ENCODE measurements around the gene ISCU.
"Not testable (repeated sequence)": the region's sequence is repeated elsewhere in the genome, so short reads cannot be mapped to it uniquely, and the experiment has no call there.

The ISCU gene

GRCh38 chr12:108543652-108544051 is 18.7 kb upstream of the ISCU start:
- no peak for DNase-seq (ENCODE audit: low read depth)

GRCh38 chr12:108547686-108548085 is 14.7 kb upstream of the ISCU start:
- DNase-seq (ENCODE audit: low read depth), result no peak

GRCh38 chr12:108548954-108549521 is 13.4 kb upstream of the ISCU start:
- DNase-seq (ENCODE audit: low read depth), result no peak

DNA sequence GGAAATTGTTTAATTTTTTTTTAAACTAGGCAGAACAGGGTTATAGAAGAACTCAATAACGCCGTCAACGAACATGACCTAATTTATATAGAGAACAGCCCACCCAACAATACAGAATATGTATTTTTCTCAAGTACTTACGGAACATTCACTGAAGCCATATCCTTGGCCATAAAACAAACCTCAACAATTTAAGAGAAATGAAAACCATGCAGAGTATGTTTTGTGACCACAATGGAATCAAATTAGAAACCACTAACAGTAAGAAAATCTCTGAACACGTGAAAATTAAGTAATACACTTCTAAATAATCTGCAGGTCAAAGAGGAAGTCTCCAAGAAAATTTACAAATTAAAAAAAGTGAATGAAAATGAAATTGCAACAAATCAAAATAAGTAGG is 10.9 kb upstream of the ISCU start:
- no peak for DNase-seq (ENCODE audit: low read depth)

GRCh38 chr12:108553799-108554198 is 8.6 kb upstream of the ISCU start:
- DNase-seq (ENCODE audit: low read depth), result no peak

- DNase-seq (ENCODE audit: low read depth), result not testable (repeated sequence)
Measured at GRCh38 chr12:108555383-108555782, 7.0 kb upstream of the ISCU start.

DNA sequence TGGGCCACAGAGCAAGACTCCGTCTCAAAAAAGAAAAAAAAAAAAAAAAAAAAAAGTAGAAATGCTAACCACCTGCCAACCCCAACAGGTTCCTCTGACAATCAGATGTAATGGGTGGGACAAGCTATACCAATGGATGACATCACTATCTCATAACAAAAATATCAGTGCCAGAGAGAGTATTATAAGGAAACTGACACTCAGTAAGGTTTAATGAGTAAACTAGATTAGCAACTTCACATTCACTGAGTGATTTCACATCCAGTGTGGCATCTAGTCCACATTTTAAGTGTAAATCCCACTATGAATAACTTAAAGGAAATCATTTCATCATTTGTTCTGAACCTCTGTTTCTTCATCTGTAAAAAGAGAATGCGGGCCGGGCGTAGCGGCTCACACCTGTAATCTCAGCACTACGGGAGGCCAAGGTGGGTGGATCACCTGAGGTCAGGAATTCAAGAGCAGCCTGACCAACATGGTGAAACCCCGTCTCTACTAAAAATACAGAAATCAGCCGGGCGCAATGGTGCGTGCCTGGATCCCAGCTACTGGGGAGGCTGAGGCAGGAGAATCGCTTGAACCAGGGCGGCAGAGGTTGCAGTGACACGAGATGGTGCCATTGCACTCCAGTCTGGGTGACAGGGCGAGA is 3.3 kb upstream of the ISCU start:
- no peak for DNase-seq (ENCODE audit: low read depth)

DNA sequence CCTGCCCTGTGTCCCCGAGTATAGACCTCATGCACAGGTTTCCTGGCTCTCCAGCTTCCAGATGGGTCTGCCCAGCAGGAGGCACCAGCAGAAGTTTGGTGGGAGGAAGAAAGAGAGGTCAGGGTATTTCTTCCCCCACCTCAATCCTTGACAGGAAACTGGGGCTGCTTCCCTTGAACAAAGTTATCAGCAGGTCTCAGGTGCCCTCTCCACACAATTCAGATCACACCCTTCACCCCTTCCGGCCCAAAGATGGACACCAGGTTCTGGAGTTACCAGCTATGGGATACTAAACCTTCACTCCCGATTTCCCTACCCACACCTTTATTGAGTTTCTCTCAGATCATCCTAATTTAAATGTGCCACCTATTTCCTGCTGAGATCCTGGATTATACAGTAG is 2.6 kb upstream of the ISCU start:
- DNase-seq (ENCODE audit: low read depth), result no peak

DNA sequence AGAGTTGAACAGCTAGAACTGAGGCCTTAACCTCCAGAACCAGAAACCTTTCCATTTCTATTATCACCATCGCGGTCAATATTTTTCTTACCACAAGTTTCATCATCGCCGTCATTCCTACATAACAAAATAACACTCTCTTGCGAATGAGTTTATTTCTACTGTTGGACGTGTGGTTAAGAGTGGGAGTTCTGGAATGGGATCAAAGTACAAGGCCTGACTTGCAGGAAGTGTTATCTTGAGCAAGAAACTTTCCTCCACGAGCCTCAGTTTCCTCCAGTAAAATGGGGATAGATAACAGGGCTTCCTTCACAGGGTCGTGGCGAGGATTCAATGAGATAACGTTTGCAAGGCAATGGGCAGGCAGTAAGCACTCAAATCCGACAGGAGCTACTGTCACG is 2.1 kb upstream of the ISCU start:
- no peak for DNase-seq (ENCODE audit: low read depth)

- DNase-seq (ENCODE audit: low read depth), result peak; percentile 89
Measured at GRCh38 chr12:108560752-108561719, 1.4 kb upstream of the ISCU start, which contains the start of gene SART3. SART3 (minus strand) TSS chr12:108561173; CDS start chr12:108561154, 19 bp downstream.

GRCh38 chr12:108561852-108562347 is 496 bp upstream of the ISCU start:
- no peak for DNase-seq (ENCODE audit: low read depth)

DNA sequence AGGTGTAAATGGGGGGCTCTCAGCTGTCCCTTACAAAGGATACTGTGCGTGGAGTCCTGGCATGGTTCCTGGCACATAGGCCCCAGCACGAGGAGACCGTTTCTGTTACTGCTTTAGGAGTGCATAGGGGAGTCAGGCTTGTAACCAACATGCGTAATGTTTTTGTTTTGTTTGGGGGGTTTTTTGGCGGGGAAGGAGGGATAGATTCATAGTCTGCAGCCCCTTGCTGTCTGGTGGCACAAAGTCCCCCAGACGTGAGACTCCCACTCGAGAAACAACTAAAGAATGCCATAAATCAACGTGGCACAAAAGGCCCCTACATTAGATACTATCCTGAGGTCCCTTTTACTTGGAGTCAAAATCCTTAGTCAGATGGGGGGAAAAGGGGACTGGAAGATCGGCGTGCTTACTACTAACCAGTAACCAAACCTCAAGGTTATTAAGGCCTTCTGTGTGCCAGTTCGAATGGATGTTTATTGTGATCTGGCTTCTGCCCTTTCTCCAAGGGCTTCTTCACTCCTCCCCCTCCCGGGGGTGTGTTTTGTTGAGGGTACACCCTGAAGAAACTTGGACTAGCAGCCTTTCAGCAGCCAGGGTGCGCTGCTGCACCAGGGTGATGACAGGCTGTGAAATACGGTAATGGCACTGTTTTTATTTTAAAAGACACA is 874 bp downstream of the ISCU start:
- peak; percentile 76 for DNase-seq (ENCODE audit: low read depth)

DNA sequence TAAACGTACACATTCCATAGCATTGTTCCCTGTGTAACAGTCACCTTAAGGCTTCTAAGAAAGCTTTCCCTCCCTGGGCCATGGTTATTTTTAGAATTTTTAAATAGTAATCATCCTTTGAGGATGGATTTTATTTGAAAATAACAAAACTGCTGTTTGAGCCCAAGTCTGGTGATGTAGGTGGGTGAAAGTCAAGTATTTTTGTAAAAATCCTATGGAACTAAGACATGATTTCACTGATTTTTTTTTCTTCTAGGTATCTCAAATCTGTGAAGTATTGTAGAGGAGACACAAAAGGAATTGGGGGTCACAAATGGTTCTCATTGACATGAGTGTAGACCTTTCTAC is 1.4 kb downstream of the ISCU start:
- no peak for DNase-seq (ENCODE audit: low read depth)

GRCh38 chr12:108564724-108565123 is 2.3 kb downstream of the ISCU start:
- DNase-seq (ENCODE audit: low read depth), result no peak

DNA sequence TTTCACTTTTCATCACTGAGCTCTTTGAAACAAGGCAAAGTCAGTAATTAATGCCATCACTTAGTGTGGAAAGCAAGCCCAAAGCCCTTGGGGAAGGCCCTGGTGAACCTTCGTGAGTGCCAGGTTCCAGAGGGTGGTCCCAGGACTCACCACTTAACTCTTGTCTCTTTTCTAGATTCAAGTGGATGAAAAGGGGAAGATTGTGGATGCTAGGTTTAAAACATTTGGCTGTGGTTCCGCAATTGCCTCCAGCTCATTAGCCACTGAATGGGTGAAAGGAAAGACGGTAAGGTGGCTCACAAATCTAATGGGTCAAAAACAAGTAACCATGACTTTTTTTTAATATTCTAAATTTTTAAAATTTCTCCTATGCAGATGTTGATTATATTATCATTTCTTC is 2.8 kb downstream of the ISCU start:
- DNase-seq (ENCODE audit: low read depth), result no peak

- peak; percentile 85 for DNase-seq (ENCODE audit: low read depth)
Measured at GRCh38 chr12:108565976-108566375, 3.6 kb downstream of the ISCU start.

- DNase-seq (ENCODE audit: low read depth), result no peak
Measured at GRCh38 chr12:108566452-108566851, 4.1 kb downstream of the ISCU start.

DNA sequence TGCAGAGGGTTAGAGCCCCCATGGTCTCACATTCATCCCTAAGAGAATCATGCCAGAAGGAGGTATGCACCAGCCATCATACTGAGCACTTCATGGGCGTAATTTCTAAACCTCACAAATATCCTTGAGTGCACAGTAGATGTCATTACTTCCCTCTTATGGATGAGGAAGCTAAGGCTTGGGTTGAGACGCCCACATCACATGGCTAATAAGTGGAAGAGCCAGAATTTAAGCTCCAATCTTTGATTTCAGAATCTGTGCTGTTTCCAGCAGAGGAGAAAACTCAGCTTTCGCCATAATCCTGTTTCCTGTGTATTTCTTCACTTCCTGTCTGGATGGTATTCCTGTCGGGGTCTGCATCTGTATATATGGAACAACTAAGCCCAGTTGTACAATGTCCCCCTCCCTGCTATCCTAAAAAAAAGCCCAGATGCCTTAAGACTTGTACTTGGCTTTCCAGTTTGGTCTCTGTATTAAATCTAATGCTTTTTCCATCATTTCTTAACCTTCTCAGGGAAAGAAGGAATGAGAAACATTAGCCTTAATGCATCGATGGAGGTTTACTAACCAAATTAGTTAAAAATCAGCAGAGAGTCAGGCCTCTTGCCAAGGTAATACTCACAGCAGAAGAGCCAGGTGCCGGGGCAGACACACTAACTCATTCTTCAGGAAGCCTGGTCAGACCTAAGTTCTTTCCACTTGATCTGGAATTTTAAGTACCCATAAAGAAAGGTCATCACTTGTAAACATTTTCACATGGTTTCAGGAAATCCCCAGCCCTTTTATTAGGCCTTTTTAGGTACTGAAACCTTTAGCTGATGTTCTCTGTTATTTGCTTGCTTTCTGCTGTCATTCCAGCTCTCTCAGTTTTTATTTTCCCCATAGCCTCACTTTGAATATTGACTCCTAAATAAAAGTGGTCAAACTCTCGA is 5.3 kb downstream of the ISCU start:
- no peak for DNase-seq (ENCODE audit: low read depth)

DNA sequence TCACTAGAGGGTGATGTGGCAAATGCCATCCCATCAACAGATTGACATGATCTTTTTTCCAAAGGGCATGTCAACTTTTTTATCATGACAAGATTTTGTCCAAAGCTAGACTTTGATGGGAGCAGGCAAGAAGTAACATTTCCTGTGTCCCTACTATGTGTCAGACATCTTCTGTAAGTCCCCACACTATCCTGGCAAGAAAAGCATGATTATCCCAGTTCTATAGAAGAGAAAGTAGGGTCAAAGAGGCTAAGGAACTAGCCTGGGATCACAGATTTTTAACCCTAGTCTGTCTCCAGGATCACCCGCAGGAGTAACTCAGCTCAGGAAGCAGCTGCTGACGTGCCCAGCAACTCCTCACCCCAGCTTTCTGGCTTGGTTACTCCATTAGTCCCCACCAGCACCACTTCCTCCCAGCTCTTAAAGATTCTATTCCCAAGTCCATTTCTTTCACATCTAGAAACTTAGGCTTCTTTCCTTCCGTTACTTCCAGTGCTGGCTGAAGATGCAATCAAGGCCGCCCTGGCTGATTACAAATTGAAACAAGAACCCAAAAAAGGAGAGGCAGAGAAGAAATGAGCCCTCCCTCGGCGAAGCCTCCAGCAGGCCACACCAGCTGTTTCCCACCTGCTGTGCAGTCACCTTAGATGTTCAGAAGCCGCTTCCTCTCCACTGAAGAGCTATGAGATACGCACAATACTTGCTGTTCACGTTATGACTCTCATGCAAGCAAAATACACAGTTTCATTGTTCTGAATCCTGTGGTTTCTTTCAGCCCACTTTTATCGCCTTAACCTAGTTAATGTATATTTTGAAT is 6.2 kb downstream of the ISCU start:
- no peak for DNase-seq (ENCODE audit: low read depth)

Measured in HS-5 (cell line).